Measurements from ENCODE around the gene ZEB1.
A peak's percentile ranks its signal among the peaks of the same experiment; 100 is the strongest.

The ZEB1 gene

GRCh38 chr10:31318854-31319601 lies at the start of gene ZEB1:
Gene ZEB1, plus strand, starts transcription at chr10:31319216. Its CDS starts 19 bp downstream, at chr10:31319235.
- H3K27me3 ChIP-seq (ENCODE audit: low read length): no peaks in the 10 kb centered on the region
- no peaks in the 10 kb centered on the region for H3K9me3 ChIP-seq (ENCODE audit: insufficient read depth, low read length)
- peak within 1 kb of the TSS; percentile 87 for H3K4me2 ChIP-seq (ENCODE audit: low read depth, low read length, poor library complexity, severe bottlenecking)
- H3K27ac ChIP-seq (ENCODE audit: low read depth, low read length): peak within 1 kb of the TSS; percentile 94
- H3F3A ChIP-seq (ENCODE audit: insufficient read depth): peaks cover 17% of the 10 kb centered on the region
- H3K9ac ChIP-seq (ENCODE audit: low read length): peak within 1 kb of the TSS; percentile 96
- H2AFZ ChIP-seq (ENCODE audit: low read depth, low read length, severe bottlenecking): peak within 1 kb of the TSS; percentile 75
- no peaks in the 10 kb centered on the region for H3K9me2 ChIP-seq (replicated peaks; ENCODE audit: insufficient read depth, low read length)
- no peaks in the 10 kb centered on the region for H3K36me3 ChIP-seq (ENCODE audit: low read length)
- peak within 1 kb of the TSS; percentile 86 for H3K4me3 ChIP-seq (ENCODE audit: insufficient read depth, low read length, poor library complexity, severe bottlenecking)
- H3K79me2 ChIP-seq (ENCODE audit: insufficient read depth, low read length): peaks cover 58% of the 10 kb centered on the region
- TF ChIP-seq EZH2phosphoT487 (conservative IDR thresholded peaks at IDR 0.05; ENCODE audit: low read length): no peak
- no peak for TF ChIP-seq CTCF (IDR thresholded peaks at IDR 0.05; ENCODE audit: insufficient read depth, low read length, poor library complexity, severe bottlenecking)
- peaks cover 32% of the 10 kb centered on the region for H4K20me1 ChIP-seq (ENCODE audit: low read depth, low read length)

DNA sequence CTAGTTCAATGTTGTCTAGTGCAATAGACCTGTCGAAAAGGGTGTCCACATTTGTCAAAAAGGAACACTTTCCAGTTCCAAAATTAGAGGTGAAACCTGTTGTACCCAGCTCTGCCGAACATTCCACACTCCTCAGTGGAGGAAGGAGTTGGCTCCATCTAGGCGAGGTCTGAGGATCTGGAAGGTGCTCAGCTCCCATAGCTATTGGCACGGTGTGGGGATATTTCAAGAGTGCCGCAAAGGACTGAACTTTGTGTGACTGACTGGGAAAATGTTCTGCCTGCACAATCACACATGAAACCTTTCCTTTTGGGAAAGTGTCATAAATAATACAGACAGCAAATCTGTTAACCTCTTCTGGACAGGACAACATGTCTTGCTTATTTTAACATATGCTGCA lies 48.1 kb upstream of the ZEB1 start:
- H3K36me3 ChIP-seq (ENCODE audit: low read length): no peaks in the 10 kb centered on the region
- no peaks in the 10 kb centered on the region for H3K27me3 ChIP-seq (ENCODE audit: low read length)
- H3F3A ChIP-seq (ENCODE audit: insufficient read depth): no peaks in the 10 kb centered on the region
- no peak overlapping the region for H3K27ac ChIP-seq (ENCODE audit: low read depth, low read length)
- H2AFZ ChIP-seq (ENCODE audit: low read depth, low read length, severe bottlenecking): no peak overlapping the region
- no peaks in the 10 kb centered on the region for H3K79me2 ChIP-seq (ENCODE audit: insufficient read depth, low read length)
- TF ChIP-seq EZH2phosphoT487 (conservative IDR thresholded peaks at IDR 0.05; ENCODE audit: low read length) (no peak), CTCF (IDR thresholded peaks at IDR 0.05; ENCODE audit: insufficient read depth, low read length, poor library complexity, severe bottlenecking) (no peak)
- no peak overlapping the region for H3K4me2 ChIP-seq (ENCODE audit: low read depth, low read length, poor library complexity, severe bottlenecking)
- H3K9me2 ChIP-seq (replicated peaks; ENCODE audit: insufficient read depth, low read length): no peaks in the 10 kb centered on the region
- H3K9ac ChIP-seq (ENCODE audit: low read length): no peak overlapping the region
- no peaks in the 10 kb centered on the region for H4K20me1 ChIP-seq (ENCODE audit: low read depth, low read length)
- H3K9me3 ChIP-seq (ENCODE audit: insufficient read depth, low read length): no peaks in the 10 kb centered on the region
- no peak overlapping the region for H3K4me3 ChIP-seq (ENCODE audit: insufficient read depth, low read length, poor library complexity, severe bottlenecking)

DNA sequence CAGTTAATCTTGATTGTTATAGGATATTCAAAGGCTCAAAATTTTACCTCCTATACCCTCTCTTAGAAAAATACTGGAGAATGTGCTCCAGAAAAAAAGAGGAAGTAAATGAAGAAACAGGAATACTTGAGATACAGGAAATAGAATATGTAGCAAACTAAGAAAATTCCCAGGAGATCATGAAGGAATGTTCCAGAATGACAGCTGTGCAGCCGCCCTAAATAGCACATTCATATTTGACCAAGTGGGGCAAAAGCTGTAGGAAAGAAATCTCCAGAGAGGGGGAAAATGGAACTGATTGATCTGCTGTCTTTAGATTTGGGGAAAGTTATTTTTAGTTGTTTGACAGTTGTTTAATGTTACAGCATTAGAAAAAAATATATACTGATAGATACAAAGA lies 46.2 kb upstream of the ZEB1 start:
- TF ChIP-seq CTCF (IDR thresholded peaks at IDR 0.05; ENCODE audit: insufficient read depth, low read length, poor library complexity, severe bottlenecking) (no peak), EZH2phosphoT487 (conservative IDR thresholded peaks at IDR 0.05; ENCODE audit: low read length) (no peak)
- H3K9ac ChIP-seq (ENCODE audit: low read length): no peak overlapping the region
- H3K4me3 ChIP-seq (ENCODE audit: insufficient read depth, low read length, poor library complexity, severe bottlenecking): no peak overlapping the region
- no peaks in the 10 kb centered on the region for H3K9me3 ChIP-seq (ENCODE audit: insufficient read depth, low read length)
- H3F3A ChIP-seq (ENCODE audit: insufficient read depth): no peaks in the 10 kb centered on the region
- H3K79me2 ChIP-seq (ENCODE audit: insufficient read depth, low read length): no peaks in the 10 kb centered on the region
- H2AFZ ChIP-seq (ENCODE audit: low read depth, low read length, severe bottlenecking): no peak overlapping the region
- H4K20me1 ChIP-seq (ENCODE audit: low read depth, low read length): no peaks in the 10 kb centered on the region
- H3K9me2 ChIP-seq (replicated peaks; ENCODE audit: insufficient read depth, low read length): no peaks in the 10 kb centered on the region
- H3K27ac ChIP-seq (ENCODE audit: low read depth, low read length): no peak overlapping the region
- no peaks in the 10 kb centered on the region for H3K27me3 ChIP-seq (ENCODE audit: low read length)
- H3K36me3 ChIP-seq (ENCODE audit: low read length): no peaks in the 10 kb centered on the region
- no peak overlapping the region for H3K4me2 ChIP-seq (ENCODE audit: low read depth, low read length, poor library complexity, severe bottlenecking)
